Activated T-helper 1 cell treated with Interleukin-2 at 50 U/mL for 16 hours (primary cell): ENCODE measurements around the gene SRC.

Experiments used
- DNase-seq: peaks from one replicate; pipeline ENCODE4 v3.0.0-alpha.2; 2020; ENCODE audit warnings: low read depth

The SRC gene

DNA sequence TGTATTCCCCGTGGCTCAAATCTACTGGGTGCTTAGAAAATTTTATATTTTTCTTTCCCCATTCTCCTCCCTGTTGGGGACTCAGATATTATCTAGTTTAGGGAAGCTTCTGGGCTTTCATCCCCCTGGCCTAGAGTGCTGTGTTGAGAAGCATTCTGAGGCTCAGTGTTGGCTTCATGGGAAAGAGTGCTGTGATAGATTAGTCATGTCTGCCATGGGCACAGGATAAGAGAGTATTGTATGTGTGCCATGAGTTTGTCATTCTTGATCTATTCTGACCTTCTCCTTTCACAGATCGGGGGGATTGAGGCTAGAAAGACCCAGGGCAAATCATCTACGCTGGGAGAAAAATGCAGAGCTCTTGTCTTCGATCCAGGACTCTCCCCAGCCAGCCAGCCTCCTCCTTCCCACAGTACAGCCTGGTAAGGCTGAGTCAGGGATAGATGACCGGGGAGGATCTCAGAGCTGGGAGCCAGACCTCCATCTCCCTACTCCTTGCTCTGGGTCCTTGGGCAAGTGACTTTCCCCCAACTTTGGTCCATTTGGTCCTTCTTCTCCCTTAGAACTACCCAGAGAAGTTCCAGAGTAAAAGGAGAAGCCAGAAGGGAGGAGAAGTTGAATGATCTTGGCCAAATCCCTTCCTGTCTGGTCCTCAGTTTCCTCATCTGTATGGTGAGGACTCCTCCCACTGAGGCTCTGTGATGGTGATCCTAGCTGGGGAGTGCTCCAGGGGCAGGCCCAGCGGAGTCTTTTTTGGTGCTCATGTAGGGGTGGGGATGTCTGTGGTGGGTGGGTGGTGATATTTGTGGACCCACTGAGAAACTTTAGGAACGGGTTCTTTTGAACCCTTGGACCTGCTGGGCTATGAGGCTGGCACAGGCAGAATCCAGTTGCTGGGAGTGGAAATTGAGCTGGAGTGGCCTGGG lies 5.0 kb downstream of the SRC start:
- DNase-seq = no peak

DNA sequence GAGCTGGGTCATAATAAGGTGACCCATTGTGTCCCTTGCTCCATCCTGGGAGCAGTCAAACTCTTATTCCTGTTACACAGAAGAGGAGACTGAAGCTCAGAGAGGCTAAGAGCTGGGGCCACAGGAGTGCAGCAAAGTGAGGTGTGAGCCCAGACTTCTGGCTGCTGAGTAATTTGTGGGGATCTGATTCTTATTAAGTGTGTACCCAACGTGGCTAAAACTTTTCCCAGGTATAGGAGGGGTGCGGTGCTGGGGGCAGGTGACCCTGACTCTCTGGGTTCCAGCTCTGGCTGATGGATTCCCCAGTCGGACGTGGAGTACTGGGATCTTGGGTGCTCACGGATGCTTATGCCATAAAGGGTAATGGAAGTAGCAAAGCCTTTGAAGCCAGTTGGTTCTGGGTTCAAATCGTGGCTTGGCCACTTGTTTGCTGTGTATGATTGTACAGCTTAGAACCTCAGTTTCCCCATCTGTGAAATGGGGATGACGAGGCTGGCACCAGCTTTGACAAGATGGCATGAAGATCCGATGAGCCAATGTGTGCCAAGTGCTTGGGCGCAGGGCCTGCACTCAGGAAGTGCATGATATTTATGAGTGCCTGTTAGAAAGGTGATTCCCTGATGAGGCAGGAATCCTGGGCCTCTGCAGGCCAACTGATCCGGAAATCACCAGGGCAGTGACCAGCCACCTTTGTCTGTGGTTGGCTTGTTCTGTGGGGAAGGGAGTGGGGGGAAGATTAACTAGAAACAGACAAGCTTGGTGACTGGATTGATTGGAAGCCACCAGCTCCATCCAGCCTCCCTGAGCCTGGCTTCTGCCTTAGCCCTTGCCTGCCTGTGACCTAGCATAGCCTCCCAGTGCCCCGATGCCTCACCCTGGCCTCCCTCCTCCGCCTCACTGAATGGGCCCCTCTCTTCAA lies 6.0 kb downstream of the SRC start:
- no peak for DNase-seq

- no peak for DNase-seq
These were observed 6.7 kb downstream of the SRC start for GRCh38 chr20:37352608-37352980.

DNA sequence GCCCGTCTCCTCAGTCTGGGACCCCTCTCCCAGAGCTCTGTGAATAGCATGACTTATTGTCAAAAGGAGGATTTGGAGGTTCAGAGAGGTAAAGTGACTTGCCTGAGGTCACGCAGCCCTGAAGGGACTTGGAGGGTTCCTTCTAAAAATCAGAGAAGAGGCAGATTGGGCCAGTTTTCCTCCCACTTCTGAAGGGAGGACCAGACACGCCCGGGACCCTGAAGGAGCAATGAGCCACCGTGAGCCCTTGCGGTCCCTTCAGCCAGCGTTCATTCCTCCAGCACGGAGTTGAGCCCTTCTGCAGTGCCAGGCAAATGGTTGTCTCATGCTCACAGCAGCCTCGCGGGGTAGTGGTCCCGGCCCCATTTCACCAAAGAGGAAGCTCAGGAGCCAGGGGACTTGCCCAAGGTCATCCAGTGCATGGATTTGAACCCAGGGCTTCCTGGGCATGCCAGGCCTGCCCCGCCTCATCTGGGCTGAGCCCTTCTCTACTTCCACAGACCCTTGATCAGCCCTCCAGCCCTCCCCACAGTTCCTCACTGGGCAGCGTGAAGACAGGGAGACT lies 7.4 kb downstream of the SRC start:
- DNase-seq = no peak

DNA sequence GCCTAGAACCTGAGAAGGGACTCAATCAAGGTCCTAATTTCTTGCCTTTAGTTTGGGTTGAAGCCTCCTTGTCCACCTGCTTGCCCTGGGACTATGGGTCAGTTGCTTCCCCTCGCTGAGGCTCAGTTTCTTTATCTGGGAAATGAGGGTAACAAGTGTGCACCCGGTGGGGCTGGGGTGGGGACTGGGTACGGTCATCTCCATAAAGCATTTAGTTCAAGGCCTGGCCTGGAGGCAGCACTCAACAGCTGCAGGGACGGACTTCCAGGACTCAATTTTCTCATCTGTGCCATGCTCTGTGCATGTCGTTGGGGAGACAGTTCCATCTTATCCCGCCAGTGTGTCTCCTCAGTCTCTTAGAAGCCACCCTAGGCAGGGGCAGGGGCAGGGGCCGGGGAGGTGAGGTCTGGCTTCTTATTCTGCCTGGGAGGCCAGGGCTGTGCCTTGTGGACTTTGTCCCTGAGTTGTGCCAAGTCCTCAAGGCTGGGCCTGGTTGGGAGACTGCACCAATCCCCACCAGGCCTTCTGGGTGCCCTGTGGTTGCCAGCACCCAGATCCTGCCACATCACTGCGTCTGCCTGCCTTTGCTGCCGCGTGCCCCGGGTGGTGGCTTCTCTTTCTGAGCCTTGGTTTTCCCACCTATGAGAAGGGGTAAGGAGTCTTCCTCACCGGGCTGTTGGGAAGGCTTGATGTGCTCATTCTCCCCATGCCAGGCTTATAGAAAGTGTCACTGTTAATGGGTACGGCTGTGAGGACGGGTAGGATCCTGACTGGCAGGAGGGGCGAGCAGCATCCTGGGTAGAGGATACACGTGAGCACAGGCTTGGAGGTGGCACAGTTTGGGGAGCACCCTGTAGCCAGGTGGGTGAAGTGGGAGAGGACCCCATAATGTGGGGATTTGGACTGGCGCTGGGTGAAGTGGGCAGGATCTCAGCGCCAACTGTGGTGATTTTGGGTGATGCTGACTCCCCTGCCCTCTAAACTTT lies 8.6 kb downstream of the SRC start:
- DNase-seq = no peak

DNA sequence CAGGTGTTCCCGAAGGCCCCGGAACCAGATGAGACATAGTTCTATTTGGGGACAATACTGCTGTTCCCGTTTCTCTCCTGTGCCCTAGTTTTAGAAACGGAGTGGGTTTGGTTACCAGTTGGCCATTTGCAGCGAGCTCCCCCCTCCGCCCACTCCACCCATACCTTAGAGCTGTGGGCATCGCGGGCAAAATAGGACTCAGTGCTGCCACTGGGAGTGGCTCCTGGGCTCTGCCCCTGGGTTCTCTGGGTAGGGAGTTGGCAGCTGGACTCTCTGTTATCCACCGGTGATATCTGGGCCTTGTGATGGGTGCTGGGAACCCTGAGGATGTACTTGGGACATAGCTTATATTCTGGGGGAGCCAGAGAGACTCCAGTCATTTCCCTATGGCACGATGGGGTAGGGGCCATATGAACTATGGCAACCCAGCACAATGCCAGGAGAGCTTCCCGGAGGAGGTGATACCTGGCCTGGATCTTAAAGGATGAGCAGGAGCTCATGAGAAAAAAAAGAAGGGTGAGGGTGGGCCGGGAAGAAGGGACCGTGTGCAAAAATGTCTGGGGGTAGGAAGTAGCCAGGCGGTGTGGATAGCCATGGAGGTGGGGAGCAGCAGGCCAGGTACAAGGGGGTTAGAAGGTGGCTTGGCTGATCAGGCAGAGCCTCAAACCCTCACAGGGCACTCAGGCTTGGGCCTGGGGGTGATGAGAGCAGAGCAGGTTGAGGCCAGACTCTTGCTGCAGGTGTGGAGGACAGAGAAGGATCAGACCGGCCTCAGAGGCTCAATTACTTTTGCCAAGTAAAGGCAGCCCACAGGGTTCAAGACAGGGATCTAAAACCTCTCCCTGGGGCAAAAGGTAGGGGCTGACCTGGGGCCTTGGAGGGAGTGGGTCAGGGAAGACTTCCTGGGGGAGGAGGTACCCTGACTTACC lies 9.6 kb downstream of the SRC start:
- DNase-seq = no peak

DNA sequence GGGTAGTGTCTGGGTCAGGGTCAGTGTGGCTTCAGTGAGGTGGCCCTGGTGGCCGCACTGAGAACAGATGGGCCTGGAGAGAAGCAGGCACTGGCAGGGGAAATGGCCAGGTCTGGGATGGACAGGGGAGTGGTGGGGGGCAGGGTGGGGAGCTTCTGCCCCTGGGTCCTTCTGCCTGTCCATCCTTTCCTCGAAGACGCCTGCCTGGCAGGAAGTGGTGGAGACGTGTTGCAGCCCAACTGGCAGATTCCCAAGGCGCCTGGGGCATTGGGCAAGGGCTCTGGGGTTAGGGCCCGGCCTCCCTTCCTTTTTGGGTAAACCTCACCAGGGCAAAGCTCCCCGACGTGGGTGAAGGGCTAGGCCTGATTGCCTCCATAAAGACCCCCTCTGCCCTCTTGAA lies 10.4 kb downstream of the SRC start:
- DNase-seq = no peak

DNA sequence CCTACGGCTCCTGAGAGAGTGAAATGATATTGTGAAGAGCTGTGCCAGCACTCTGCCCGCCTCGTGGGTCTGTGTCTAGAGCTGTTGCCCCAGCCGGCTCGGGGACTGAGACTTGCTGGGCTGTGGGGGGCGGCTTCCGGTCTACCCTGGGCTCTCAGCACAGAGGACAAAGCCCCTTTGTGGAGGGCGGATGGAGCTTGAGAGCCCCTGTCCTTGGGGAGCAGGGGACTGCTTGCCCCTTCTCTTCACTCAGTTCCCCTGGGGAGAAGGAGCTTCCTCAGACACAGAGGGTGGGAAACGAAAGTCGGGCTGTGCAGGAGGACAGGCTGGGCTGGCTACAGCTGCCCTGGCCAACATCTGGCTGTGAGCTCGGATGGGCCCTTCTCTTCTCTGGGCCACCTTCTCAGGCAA lies 11.0 kb downstream of the SRC start:
- no peak for DNase-seq

DNA sequence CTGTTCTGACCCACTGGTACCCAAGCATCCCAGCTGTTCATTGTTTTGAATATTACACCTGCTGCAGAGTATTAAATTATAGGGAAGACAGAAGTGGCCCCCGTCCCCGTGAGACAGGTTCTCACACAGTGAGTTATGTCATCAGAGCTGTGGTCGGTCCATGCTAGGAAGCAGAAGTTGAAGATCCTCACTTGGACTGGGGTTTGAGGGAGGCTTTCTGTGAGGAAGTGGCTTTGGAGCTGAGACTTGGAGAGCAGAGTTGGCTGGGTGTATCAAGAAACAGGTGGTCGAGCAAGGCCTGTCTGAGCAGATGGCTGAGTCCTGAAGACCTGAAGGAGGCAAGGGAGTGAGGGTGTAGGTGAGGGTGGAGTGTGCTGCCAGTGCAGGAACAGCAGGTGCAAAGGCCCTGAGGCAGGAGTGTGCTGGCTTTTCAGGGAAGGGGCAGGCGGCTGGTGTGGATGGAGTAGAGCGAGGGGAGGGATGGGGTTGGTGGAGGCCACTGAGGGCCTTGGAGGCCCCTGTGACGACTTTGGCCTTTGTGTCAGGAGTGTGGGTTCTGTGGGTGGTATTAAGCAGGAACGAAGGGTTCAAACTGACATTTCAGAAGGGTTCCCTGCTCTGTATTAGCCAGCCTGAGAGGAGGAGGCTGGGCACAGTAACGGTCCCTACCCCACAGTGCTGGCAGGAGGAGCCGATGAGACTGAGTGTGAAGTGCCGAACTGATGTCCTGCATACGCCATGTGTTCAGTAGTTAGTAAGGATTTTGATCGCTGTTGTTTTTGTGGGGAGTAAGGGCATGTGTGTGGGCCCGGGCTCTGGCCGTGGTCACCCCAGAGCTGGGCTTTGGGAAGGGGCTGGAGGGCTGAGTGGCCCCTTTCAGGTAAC lies 11.8 kb downstream of the SRC start:
- no peak for DNase-seq

- DNase-seq = no peak
These were observed 12.6 kb downstream of the SRC start for GRCh38 chr20:37358366-37359150.

DNA sequence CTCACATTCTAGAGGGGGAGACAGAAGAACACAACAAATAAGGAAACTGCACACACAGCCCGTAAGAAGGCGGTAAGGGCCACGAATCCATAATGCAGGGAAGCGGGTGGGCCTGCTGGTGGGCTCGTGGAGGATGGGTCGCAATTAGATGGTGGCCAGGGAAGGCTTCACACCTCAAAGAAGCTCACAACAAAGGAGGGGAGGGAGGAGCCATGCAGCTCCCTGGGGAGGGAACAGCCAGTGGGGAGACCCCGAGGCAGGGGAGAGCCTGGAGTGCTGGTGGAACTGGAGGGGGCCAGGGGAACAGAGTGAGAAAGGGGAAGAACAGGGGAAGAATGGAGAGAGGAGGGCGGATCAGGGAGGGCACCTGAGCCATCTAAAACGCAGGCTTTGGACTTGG lies 13.4 kb downstream of the SRC start:
- no peak for DNase-seq

GRCh38 chr20:37359836-37360235 lies 13.9 kb downstream of the SRC start:
- DNase-seq = no peak

DNA sequence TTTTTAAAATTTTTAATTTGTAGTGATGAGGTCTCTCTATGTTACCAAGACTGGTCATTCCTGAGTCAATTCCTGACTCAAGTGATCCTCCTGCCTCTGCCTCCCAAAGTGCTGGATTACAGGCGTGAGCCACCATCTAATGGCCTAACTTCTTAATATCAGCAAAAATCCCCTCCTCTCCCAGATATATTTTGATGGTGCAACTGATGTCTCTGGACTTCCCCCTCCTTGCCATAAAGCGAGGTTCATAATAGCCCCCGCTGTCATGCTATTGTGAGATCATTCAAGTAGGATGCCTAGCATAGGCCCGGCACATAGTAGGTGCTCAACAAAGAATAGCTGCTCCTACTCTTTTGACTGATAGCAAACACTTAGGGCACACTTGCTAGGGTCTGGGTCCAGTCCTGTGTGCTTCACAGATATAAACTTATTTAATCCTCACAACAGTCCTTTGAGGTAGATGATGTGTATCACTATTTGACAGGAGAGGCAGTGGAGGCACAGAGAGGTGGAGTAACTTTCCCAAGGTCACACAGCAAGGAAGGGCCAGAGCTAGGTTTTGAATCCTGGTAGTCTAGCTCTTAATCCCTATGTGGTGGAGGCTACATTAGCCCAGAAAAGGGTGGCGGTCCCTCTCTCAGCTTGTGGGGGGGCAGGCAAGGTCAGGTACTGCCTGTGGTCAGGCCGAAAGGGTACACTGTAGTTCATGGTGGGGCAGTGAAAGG lies 14.6 kb downstream of the SRC start:
- DNase-seq = no peak

GRCh38 chr20:37361336-37361735 lies 15.4 kb downstream of the SRC start:
- DNase-seq = no peak

GRCh38 chr20:37362231-37362792 lies 16.4 kb downstream of the SRC start:
- no peak for DNase-seq

- DNase-seq = no peak
These were observed 16.9 kb downstream of the SRC start for GRCh38 chr20:37362821-37363220.

GRCh38 chr20:37363221-37364012 lies 17.5 kb downstream of the SRC start:
- DNase-seq = no peak
